A549 (cell line): ENCODE data around the gene PAIP1. TPM values are rescaled to one million over a fixed set of nuclear protein-coding genes. Genes with fewer than 3 reads are reported as not detected.

ENCODE experiments used
- ATAC-seq, 2 experiments: fragments of 200-7000 bp in 1 of 2; fragments of >200 bp in 1 of 2; cut with Nextera tagmentation in 1 of 2; cut with Tn5 transposase in 1 of 2; 3 replicates each; pipeline versions ENCODE4 v1.8.0 to v1.9.1; 2018 to 2020; ENCODE audit warnings: mild to moderate bottlenecking in 1 of 2, moderate library complexity in 1 of 2
- CTCF ChIA-PET: fragments of 300-600 bp; sonication (Branson Sonifier 250); formaldehyde crosslinking; extraction: SDS; loops from one replicate; lab custom pipeline; 2021; ENCODE audit warnings: antibody characterized with exemption, inconsistent platforms; lab: Yijun Ruan, JAX
- POLR2A ChIA-PET: fragments of 350-600 bp; formaldehyde crosslinking; extraction: SDS; loops from one replicate; lab custom pipeline; 2021; ENCODE audit warnings: antibody characterized with exemption, inconsistent platforms; lab: Yijun Ruan, JAX
- DNase-seq, 2 experiments: peaks; one replicate each; pipeline versions ENCODE4 v3.0.0 to v3.0.0-alpha.2; 2011 to 2016; ENCODE audit warnings: low read depth in 1 of 2, low spot score in 1 of 2
- FAIRE-seq: peaks from 2 replicates; lab custom pipeline; 2011; peaks lifted over from hg19 to GRCh38; lab: Jason Lieb, UNC
- H3K27ac ChIP-seq, 2 experiments: fragments of >200 bp; sonication (Bioruptor Twin); formaldehyde crosslinking; 3 replicates each; pipeline ENCODE4 v1.5.1; 2016 to 2017
- H3K4me1 ChIP-seq: fragments of >200 bp; sonication (Bioruptor Twin); formaldehyde crosslinking; 3 replicates; pipeline ENCODE4 v1.6.1; 2016
- H3K4me2 ChIP-seq: fragments of >200 bp; sonication (Bioruptor Twin); formaldehyde crosslinking; 3 replicates; pipeline ENCODE4 v1.6.1; 2016
- H3K4me3 ChIP-seq: fragments of >200 bp; sonication (Bioruptor Twin); formaldehyde crosslinking; 3 replicates; pipeline ENCODE4 v1.5.1; 2016
- H3K9me3 ChIP-seq: fragments of >200 bp; sonication (Bioruptor Twin); formaldehyde crosslinking; 3 replicates; pipeline ENCODE4 v1.6.1; 2016
- BHLHE40 ChIP-seq: IDR thresholded peaks from 2 replicates; pipeline ENCODE4 v1.6.1; 2012; ENCODE audit warnings: low read depth, low read length, inconsistent platforms
- CBX8 ChIP-seq: fragments of 200-600 bp; sonication (generic); IDR thresholded peaks from 2 replicates; pipeline ENCODE4 v1.6.1; 2016
- EHF ChIP-seq: fragments of 250-450 bp; sonication (Bioruptor Pico); IDR thresholded peaks from 2 replicates; pipeline ENCODE4 v1.5.0; 2020; ENCODE audit warnings: mild to moderate bottlenecking
- EP300 ChIP-seq, 2 experiments: fragments of >200 bp; sonication (Bioruptor Twin); formaldehyde crosslinking; IDR thresholded peaks; 2 replicates in 1 of 2; 3 replicates in 1 of 2; pipeline ENCODE4 v1.6.1; 2016 to 2017
- ESRRA ChIP-seq: fragments of 150-350 bp; IDR thresholded peaks from 2 replicates; pipeline ENCODE4 v1.6.1; 2014; ENCODE audit warnings: mild to moderate bottlenecking, low read length, borderline replicate concordance
- FOSB ChIP-seq: fragments of 250-450 bp; sonication (Bioruptor Pico); IDR thresholded peaks from 2 replicates; pipeline ENCODE4 v1.5.0; 2020; ENCODE audit warnings: mild to moderate bottlenecking, moderate library complexity
- GATA3 ChIP-seq: IDR thresholded peaks from 2 replicates; pipeline ENCODE4 v1.6.1; 2012; ENCODE audit warnings: borderline replicate concordance
- HDAC2 ChIP-seq: fragments of 200-600 bp; sonication (generic); IDR thresholded peaks from 2 replicates; pipeline ENCODE4 v1.6.1; 2016
- HEYL ChIP-seq: fragments of 250-450 bp; sonication (Bioruptor Pico); IDR thresholded peaks from 2 replicates; pipeline ENCODE4 v1.8.0; 2021; ENCODE audit warnings: mild to moderate bottlenecking, moderate library complexity
- HOXA7 ChIP-seq: fragments of 250-450 bp; sonication (Bioruptor Pico); IDR thresholded peaks from 2 replicates; pipeline ENCODE4 v1.5.0; 2020; ENCODE audit warnings: mild to moderate bottlenecking, moderate library complexity
- HOXB13 ChIP-seq: fragments of 250-450 bp; sonication (Bioruptor Pico); IDR thresholded peaks from 2 replicates; pipeline ENCODE4 v1.5.0; 2020; ENCODE audit warnings: low read depth, mild to moderate bottlenecking, moderate library complexity
- HOXB5 ChIP-seq: fragments of 250-450 bp; sonication (Bioruptor Pico); IDR thresholded peaks from 2 replicates; pipeline ENCODE4 v1.5.0; 2020; ENCODE audit warnings: mild to moderate bottlenecking, moderate library complexity
- KDM1A ChIP-seq: fragments of 200-600 bp; sonication (generic); IDR thresholded peaks from 2 replicates; pipeline ENCODE4 v1.6.1; 2016; ENCODE audit warnings: low read depth, mild to moderate bottlenecking
- MYC ChIP-seq: IDR thresholded peaks from 2 replicates; pipeline ENCODE4 v1.6.1; 2012; ENCODE audit warnings: mild to moderate bottlenecking, inconsistent platforms, low read length, improper control_type of control experiment, borderline replicate concordance
- PHF8 ChIP-seq: fragments of 200-600 bp; sonication (generic); IDR thresholded peaks from 2 replicates; pipeline ENCODE4 v1.6.1; 2016; ENCODE audit warnings: low read depth, mild to moderate bottlenecking, antibody characterized with exemption, moderate library complexity, borderline replicate concordance
- POLR2AphosphoS2 ChIP-seq: conservative IDR thresholded peaks from 2 replicates; pipeline ENCODE4 v1.6.1; 2012; ENCODE audit warnings: low read length, improper control_type of control experiment, inconsistent platforms
- RAD21 ChIP-seq, 2 experiments: fragments of >200 bp in 1 of 2; sonication (Bioruptor Twin) in 1 of 2; formaldehyde crosslinking in 1 of 2; IDR thresholded peaks in 1 of 2; conservative IDR thresholded peaks in 1 of 2; 2 replicates in 1 of 2; 3 replicates in 1 of 2; pipeline ENCODE4 v1.6.1; 2012 to 2018; ENCODE audit warnings: inconsistent platforms in 1 of 2
- RCOR1 ChIP-seq: fragments of 150-350 bp; IDR thresholded peaks from 2 replicates; pipeline ENCODE4 v1.6.1; 2014; ENCODE audit warnings: antibody characterized with exemption, low read length, low read depth
- RFX5 ChIP-seq: fragments of 450-650 bp; IDR thresholded peaks from 2 replicates; pipeline ENCODE4 v1.7.1; 2014; ENCODE audit warnings: antibody characterized with exemption, mild to moderate bottlenecking, moderate library complexity
- TP53 ChIP-seq: fragments of 250-450 bp; sonication (Bioruptor Pico); IDR thresholded peaks from 2 replicates; pipeline ENCODE4 v1.5.0; 2021; ENCODE audit warnings: mild to moderate bottlenecking, moderate library complexity
- ZFP36 ChIP-seq: fragments of 450-650 bp; IDR thresholded peaks from 2 replicates; pipeline ENCODE4 v1.6.1; 2014; ENCODE audit warnings: borderline replicate concordance; ENCODE audit not compliant: partially characterized antibody
- ZNF302 ChIP-seq: fragments of 250-450 bp; sonication (Bioruptor Pico); IDR thresholded peaks from 2 replicates; pipeline ENCODE4 v1.9.0; 2021; ENCODE audit warnings: inconsistent platforms, mild to moderate bottlenecking, moderate library complexity
- ZSCAN20 ChIP-seq: fragments of 250-450 bp; sonication (Bioruptor Pico); IDR thresholded peaks from 2 replicates; pipeline ENCODE4 v1.8.0; 2022; ENCODE audit warnings: mild to moderate bottlenecking, moderate library complexity
- WGBS: methylation state at CpG from one replicate; pipeline ENCODE4 v1.1.6; 2017; ENCODE audit errors: missing lambda C conversion rate; 5-methylcytosine and 5-hydroxymethylcytosine counted together
- polyA minus RNA-seq: library from RNA; depleted of rRNA, polyadenylated mRNA; stranded (reverse); fragments of >200 nt; gene quantifications from 2 replicates; pipeline ENCODE4 v1.2.3, GENCODE V29; 2011; rRNA and poly(A)+ RNA removed
- polyA plus RNA-seq, 4 experiments: library from polyadenylated mRNA; depleted of rRNA in 3 of 4; stranded (reverse); fragments of >200 nt; fragmentation: RNase III in 1 of 4; extraction: RNeasy Plus Mini Kit Qiagen cat#74134 plus additional on column Dnase treatment in 1 of 4; gene quantifications; 2 replicates in 3 of 4; 3 replicates in 1 of 4; pipeline ENCODE4 v1.2.3, GENCODE V29; 2011 to 2017
- TF ChIP-seq, protein P1 (sequence below): fragments of 150-350 bp; IDR thresholded peaks from 2 replicates; pipeline ENCODE4 v1.6.1; 2014; ENCODE audit warnings: low read depth, mild to moderate bottlenecking, low read length
- TF ChIP-seq, protein P2 (sequence below): IDR thresholded peaks from 2 replicates; pipeline ENCODE4 v1.6.1; 2012; ENCODE audit warnings: low read depth, borderline replicate concordance
- TF ChIP-seq, protein P3 (sequence below): fragments of 250-450 bp; sonication (Bioruptor Pico); IDR thresholded peaks from 2 replicates; pipeline ENCODE4 v1.5.0; 2020; ENCODE audit warnings: low read depth, mild to moderate bottlenecking, moderate library complexity
- TF ChIP-seq, protein P4 (sequence below): fragments of >200 bp; sonication (Bioruptor Twin); formaldehyde crosslinking; IDR thresholded peaks from 2 replicates; pipeline ENCODE4 v1.6.1; 2016
- TF ChIP-seq, protein P5 (sequence below): fragments of >200 bp; sonication (Bioruptor Twin); formaldehyde crosslinking; IDR thresholded peaks from 3 replicates; pipeline ENCODE4 v1.5.1; 2016
- TF ChIP-seq, protein P6 (sequence below): fragments of 200-600 bp; sonication (generic); IDR thresholded peaks from 2 replicates; pipeline ENCODE4 v1.6.1; 2016; ENCODE audit warnings: antibody characterized with exemption, mild to moderate bottlenecking, moderate library complexity

PAIP1 gene, protein sequence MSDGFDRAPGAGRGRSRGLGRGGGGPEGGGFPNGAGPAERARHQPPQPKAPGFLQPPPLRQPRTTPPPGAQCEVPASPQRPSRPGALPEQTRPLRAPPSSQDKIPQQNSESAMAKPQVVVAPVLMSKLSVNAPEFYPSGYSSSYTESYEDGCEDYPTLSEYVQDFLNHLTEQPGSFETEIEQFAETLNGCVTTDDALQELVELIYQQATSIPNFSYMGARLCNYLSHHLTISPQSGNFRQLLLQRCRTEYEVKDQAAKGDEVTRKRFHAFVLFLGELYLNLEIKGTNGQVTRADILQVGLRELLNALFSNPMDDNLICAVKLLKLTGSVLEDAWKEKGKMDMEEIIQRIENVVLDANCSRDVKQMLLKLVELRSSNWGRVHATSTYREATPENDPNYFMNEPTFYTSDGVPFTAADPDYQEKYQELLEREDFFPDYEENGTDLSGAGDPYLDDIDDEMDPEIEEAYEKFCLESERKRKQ
- polyA plus RNA-seq (2011; rRNA removed) (188 and 198 TPM in 2 replicates), polyA plus RNA-seq (2017; fragmentation: RNase III; extraction: RNeasy Plus Mini Kit Qiagen cat#74134 plus additional on column Dnase treatment) (84.6 to 89.6 TPM (median 86.7 TPM) in 3 replicates), polyA minus RNA-seq (63.1 and 66.9 TPM in 2 replicates)
- 51.2 and 74.8 TPM in 2 replicates for polyA plus RNA-seq (2012; cell fraction: cytosol; rRNA removed)
- 19.8 and 25.1 TPM in 2 replicates for polyA plus RNA-seq (2012; cell fraction: nucleus; rRNA removed)

DNA sequence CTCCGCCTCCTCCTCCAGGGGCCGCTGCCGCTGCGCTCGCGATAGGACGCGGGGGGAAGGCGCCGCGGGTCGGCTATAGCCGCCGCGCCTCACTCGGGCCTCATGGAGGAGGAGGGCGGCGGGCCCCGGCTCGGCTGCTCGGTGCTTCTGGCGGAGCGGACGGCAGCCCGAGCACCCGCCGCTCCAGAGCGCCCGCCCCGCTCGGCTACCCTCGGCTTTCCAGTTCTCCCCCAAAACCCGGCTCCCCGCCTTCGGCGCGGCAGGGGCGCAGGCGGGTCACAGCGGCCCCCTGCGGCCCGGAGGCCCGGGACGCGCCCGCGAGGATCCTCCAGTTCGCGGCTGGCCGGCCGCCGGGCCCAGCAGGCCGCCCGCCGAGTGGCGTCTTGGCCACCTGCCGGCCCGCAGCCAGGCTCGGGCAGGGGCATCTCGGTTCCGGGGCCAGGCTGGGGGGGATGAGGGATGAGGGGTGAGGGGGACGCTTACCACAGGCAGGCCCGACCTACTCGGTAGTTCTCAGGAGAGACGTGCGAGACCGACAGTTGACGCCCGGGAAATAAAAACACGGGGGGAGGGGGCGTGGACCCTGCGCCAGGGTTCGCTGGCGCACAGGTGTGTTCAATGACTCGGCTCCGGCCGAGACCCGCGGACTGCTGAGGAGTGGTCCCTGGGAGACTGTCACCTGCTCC is at the start of gene PAIP1:
PAIP1 (minus strand) TSS at position 221 of the 686 bp plus-strand sequence. CDS start 231 bp downstream, outside the sequence.
- ATAC-seq (peak; percentile 91 to 96), DNase-seq (peak; percentile 75 to 90), FAIRE-seq (no peak)
- Histone ChIP-seq H3K4me3 (peak within 1 kb of the TSS; percentile 93), H3K4me1 (peaks cover 23% of the 10 kb centered on the region; the same call in 2 of the 3 replicates), H3K4me2 (peak within 1 kb of the TSS; percentile 92), H3K27ac (peak within 1 kb of the TSS; percentile 93 to 99), H3K9me3 (no peaks in the 10 kb centered on the region)
- CTCF ChIA-PET = interaction anchor here (0.9 to 1.8 kb wide), 3 partner anchors 20 to 39 kb away, joined by 3 to 6 read pairs (median 3); no protein-coding TSS in a partner anchor
- 0% methylated on average over 8 of the region's 79 CpGs for WGBS
- POLR2A ChIA-PET = interaction anchor here (1.3 kb wide), 2 partner anchors 9 to 16 kb away, joined by 4 to 5 read pairs; no protein-coding TSS in a partner anchor
- no peak for TF ChIP-seq ZNF302 (CRISPR knock-in tag)
- TF ChIP-seq, protein P1, sequence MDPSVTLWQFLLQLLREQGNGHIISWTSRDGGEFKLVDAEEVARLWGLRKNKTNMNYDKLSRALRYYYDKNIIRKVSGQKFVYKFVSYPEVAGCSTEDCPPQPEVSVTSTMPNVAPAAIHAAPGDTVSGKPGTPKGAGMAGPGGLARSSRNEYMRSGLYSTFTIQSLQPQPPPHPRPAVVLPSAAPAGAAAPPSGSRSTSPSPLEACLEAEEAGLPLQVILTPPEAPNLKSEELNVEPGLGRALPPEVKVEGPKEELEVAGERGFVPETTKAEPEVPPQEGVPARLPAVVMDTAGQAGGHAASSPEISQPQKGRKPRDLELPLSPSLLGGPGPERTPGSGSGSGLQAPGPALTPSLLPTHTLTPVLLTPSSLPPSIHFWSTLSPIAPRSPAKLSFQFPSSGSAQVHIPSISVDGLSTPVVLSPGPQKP = no peak
- 0 out of 2 replicates have a peak, but pooled peaks have one; percentile 32 for TF ChIP-seq HOXB5 (CRISPR knock-in tag)
- TF ChIP-seq TP53 = peak; percentile 13; the same call in 1 of the 2 replicates
- TF ChIP-seq POLR2AphosphoS2 = no peak
- peak; percentile 71; the same call in 1 of the 2 replicates for TF ChIP-seq MYC
- TF ChIP-seq ESRRA = no peak
- TF ChIP-seq, protein P2, sequence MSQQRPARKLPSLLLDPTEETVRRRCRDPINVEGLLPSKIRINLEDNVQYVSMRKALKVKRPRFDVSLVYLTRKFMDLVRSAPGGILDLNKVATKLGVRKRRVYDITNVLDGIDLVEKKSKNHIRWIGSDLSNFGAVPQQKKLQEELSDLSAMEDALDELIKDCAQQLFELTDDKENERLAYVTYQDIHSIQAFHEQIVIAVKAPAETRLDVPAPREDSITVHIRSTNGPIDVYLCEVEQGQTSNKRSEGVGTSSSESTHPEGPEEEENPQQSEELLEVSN = no peak
- TF ChIP-seq, protein P3, sequence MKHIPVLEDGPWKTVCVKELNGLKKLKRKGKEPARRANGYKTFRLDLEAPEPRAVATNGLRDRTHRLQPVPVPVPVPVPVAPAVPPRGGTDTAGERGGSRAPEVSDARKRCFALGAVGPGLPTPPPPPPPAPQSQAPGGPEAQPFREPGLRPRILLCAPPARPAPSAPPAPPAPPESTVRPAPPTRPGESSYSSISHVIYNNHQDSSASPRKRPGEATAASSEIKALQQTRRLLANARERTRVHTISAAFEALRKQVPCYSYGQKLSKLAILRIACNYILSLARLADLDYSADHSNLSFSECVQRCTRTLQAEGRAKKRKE = no peak
- no peak for TF ChIP-seq CBX8
- TF ChIP-seq, protein P4, sequence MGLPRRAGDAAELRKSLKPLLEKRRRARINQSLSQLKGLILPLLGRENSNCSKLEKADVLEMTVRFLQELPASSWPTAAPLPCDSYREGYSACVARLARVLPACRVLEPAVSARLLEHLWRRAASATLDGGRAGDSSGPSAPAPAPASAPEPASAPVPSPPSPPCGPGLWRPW = no peak
- TF ChIP-seq EP300 (IDR thresholded peaks at IDR 0.05) = no peak
- no peak for TF ChIP-seq HOXA7
- TF ChIP-seq, protein P5, sequence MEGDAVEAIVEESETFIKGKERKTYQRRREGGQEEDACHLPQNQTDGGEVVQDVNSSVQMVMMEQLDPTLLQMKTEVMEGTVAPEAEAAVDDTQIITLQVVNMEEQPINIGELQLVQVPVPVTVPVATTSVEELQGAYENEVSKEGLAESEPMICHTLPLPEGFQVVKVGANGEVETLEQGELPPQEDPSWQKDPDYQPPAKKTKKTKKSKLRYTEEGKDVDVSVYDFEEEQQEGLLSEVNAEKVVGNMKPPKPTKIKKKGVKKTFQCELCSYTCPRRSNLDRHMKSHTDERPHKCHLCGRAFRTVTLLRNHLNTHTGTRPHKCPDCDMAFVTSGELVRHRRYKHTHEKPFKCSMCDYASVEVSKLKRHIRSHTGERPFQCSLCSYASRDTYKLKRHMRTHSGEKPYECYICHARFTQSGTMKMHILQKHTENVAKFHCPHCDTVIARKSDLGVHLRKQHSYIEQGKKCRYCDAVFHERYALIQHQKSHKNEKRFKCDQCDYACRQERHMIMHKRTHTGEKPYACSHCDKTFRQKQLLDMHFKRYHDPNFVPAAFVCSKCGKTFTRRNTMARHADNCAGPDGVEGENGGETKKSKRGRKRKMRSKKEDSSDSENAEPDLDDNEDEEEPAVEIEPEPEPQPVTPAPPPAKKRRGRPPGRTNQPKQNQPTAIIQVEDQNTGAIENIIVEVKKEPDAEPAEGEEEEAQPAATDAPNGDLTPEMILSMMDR = peak; percentile 88
- TF ChIP-seq ZFP36 = no peak
- TF ChIP-seq RAD21 (conservative IDR thresholded peaks at IDR 0.05 in 1 of 2, IDR thresholded peaks at IDR 0.05 in 1 of 2) = no peak
- TF ChIP-seq RCOR1 = no peak
- TF ChIP-seq BHLHE40 = no peak
- no peak for TF ChIP-seq ZSCAN20
- TF ChIP-seq KDM1A = no peak
- TF ChIP-seq, protein P6, sequence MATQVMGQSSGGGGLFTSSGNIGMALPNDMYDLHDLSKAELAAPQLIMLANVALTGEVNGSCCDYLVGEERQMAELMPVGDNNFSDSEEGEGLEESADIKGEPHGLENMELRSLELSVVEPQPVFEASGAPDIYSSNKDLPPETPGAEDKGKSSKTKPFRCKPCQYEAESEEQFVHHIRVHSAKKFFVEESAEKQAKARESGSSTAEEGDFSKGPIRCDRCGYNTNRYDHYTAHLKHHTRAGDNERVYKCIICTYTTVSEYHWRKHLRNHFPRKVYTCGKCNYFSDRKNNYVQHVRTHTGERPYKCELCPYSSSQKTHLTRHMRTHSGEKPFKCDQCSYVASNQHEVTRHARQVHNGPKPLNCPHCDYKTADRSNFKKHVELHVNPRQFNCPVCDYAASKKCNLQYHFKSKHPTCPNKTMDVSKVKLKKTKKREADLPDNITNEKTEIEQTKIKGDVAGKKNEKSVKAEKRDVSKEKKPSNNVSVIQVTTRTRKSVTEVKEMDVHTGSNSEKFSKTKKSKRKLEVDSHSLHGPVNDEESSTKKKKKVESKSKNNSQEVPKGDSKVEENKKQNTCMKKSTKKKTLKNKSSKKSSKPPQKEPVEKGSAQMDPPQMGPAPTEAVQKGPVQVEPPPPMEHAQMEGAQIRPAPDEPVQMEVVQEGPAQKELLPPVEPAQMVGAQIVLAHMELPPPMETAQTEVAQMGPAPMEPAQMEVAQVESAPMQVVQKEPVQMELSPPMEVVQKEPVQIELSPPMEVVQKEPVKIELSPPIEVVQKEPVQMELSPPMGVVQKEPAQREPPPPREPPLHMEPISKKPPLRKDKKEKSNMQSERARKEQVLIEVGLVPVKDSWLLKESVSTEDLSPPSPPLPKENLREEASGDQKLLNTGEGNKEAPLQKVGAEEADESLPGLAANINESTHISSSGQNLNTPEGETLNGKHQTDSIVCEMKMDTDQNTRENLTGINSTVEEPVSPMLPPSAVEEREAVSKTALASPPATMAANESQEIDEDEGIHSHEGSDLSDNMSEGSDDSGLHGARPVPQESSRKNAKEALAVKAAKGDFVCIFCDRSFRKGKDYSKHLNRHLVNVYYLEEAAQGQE = peak; percentile 59
- TF ChIP-seq GATA3 = no peak
- TF ChIP-seq PHF8 = peak; percentile 82
- TF ChIP-seq EHF (CRISPR knock-in tag) = no peak
- no peak for TF ChIP-seq HDAC2
- TF ChIP-seq HOXB13 = no peak
- no peak for TF ChIP-seq HEYL (CRISPR knock-in tag)
- no peak for TF ChIP-seq FOSB (CRISPR knock-in tag)
- no peak for TF ChIP-seq RFX5
